GM23338 (cell line): Measurements from ENCODE around the gene NEURL1B. TPM values are rescaled to one million over a fixed set of nuclear protein-coding genes. Genes with fewer than 3 reads are reported as not detected.

Experiments used
- ATAC-seq: fragments of 200-7000 bp; cut with Tn5 transposase; 3 replicates; pipeline ENCODE4 v1.9.1; 2020
- DNase-seq: peaks from one replicate; pipeline ENCODE4 v3.0.0-alpha.2; 2015; ENCODE audit warnings: low spot score
- H2AFZ ChIP-seq: fragments of 200-600 bp; sonication (generic); 2 replicates; pipeline ENCODE4 v1.8.0; 2016; ENCODE audit warnings: antibody characterized with exemption, mild to moderate bottlenecking, moderate library complexity
- H3F3A ChIP-seq: fragments of 200-600 bp; sonication (generic); replicated peaks from 2 replicates; pipeline ENCODE4 v1.8.0; 2017; ENCODE audit warnings: antibody characterized with exemption, mixed run types, low read depth
- H3K27ac ChIP-seq: fragments of 200-600 bp; sonication (generic); 2 replicates; pipeline ENCODE4 v1.6.1; 2016; ENCODE audit warnings: low read depth
- H3K27me3 ChIP-seq: fragments of 200-600 bp; sonication (generic); 2 replicates; pipeline ENCODE4 v1.8.0; 2016; ENCODE audit warnings: mild to moderate bottlenecking, mixed run types, moderate library complexity; ENCODE audit not compliant: insufficient read depth
- H3K36me3 ChIP-seq: fragments of 200-600 bp; sonication (generic); 2 replicates; pipeline ENCODE4 v1.8.0; 2016; ENCODE audit warnings: mild to moderate bottlenecking; ENCODE audit not compliant: insufficient read depth
- H3K4me1 ChIP-seq: fragments of 200-600 bp; sonication (generic); 2 replicates; pipeline ENCODE4 v1.8.0; 2016; ENCODE audit warnings: mild to moderate bottlenecking, moderate library complexity; ENCODE audit not compliant: insufficient read depth
- H3K4me2 ChIP-seq: fragments of 200-600 bp; sonication (generic); 2 replicates; pipeline ENCODE4 v1.7.1; 2017; ENCODE audit warnings: mixed run types
- H3K4me3 ChIP-seq: fragments of 200-600 bp; sonication (generic); 2 replicates; pipeline ENCODE4 v1.6.1; 2016; ENCODE audit warnings: mixed run types
- H3K79me2 ChIP-seq: fragments of 200-600 bp; sonication (generic); replicated peaks from 2 replicates; pipeline ENCODE4 v1.8.0; 2017; ENCODE audit warnings: mild to moderate bottlenecking; ENCODE audit not compliant: insufficient read depth
- H3K9me2 ChIP-seq: fragments of 200-600 bp; sonication (generic); 2 replicates; pipeline ENCODE4 v1.8.0; 2017; ENCODE audit not compliant: insufficient read depth
- H4K20me1 ChIP-seq: fragments of 200-600 bp; sonication (generic); replicated peaks from 2 replicates; pipeline ENCODE4 v1.8.0; 2017; ENCODE audit warnings: mild to moderate bottlenecking; ENCODE audit not compliant: insufficient read depth
- H3K27ac Mint-ChIP-seq: 2 replicates; pipeline ENCODE4 v1.8.0; 2020; ENCODE audit warnings: inconsistent platforms, mild to moderate bottlenecking, moderate library complexity, mixed read lengths
- H3K27me3 Mint-ChIP-seq: 3 replicates; pipeline ENCODE4 v1.8.0; 2022; ENCODE audit warnings: low read depth, mild to moderate bottlenecking, moderate library complexity, mixed read lengths, inconsistent platforms; ENCODE audit not compliant: insufficient read depth, poor library complexity
- H3K36me3 Mint-ChIP-seq: 3 replicates; pipeline ENCODE4 v1.8.0; 2021; ENCODE audit warnings: low read depth, mild to moderate bottlenecking, inconsistent platforms, moderate library complexity, mixed read lengths
- H3K4me1 Mint-ChIP-seq: 3 replicates; pipeline ENCODE4 v1.8.0; 2020; ENCODE audit warnings: mild to moderate bottlenecking, inconsistent platforms, mixed read lengths
- H3K4me3 Mint-ChIP-seq: 3 replicates; pipeline ENCODE4 v1.8.0; 2021; ENCODE audit warnings: moderate library complexity, mild to moderate bottlenecking, inconsistent platforms, mixed read lengths
- H3K9me3 Mint-ChIP-seq: 3 replicates; pipeline ENCODE4 v1.8.0; 2020; ENCODE audit warnings: moderate library complexity, mild to moderate bottlenecking, inconsistent platforms, mixed read lengths
- EZH2 ChIP-seq: fragments of 200-600 bp; sonication (generic); IDR thresholded peaks from one replicate; pipeline ENCODE4 v1.8.0; 2017; ENCODE audit warnings: antibody characterized with exemption, mild to moderate bottlenecking, low read depth; ENCODE audit not compliant: unreplicated experiment
- EZH2phosphoT487 ChIP-seq: fragments of 200-600 bp; sonication (generic); IDR thresholded peaks from one replicate; pipeline ENCODE4 v1.8.1; 2018; ENCODE audit warnings: antibody characterized with exemption; ENCODE audit not compliant: unreplicated experiment
- JUNB ChIP-seq: IDR thresholded peaks from one replicate; pipeline ENCODE4 v1.6.1; 2016; ENCODE audit warnings: antibody characterized with exemption; ENCODE audit not compliant: unreplicated experiment
- NANOG ChIP-seq: IDR thresholded peaks from 2 replicates; pipeline ENCODE4 v1.6.1; 2016; ENCODE audit warnings: antibody characterized with exemption, borderline replicate concordance
- POLR2AphosphoS5 ChIP-seq: IDR thresholded peaks from 2 replicates; pipeline ENCODE4 v1.6.1; 2016; ENCODE audit warnings: antibody characterized with exemption, low read depth
- ZNF331 ChIP-seq: fragments of 250-450 bp; sonication (Bioruptor Pico); IDR thresholded peaks from 2 replicates; pipeline ENCODE4 v1.5.0; 2020; ENCODE audit warnings: low read depth, mild to moderate bottlenecking, moderate library complexity
- polyA plus RNA-seq: library from polyadenylated mRNA; unstranded; fragments of >200 nt; fragmentation: Nextera tagmentation; extraction: Ambion mirVana; gene quantifications from 2 replicates; pipeline ENCODE4 v1.2.1, GENCODE V29; 2016
- total RNA-seq: library from RNA; depleted of rRNA; stranded (reverse); fragments of >200 nt; shearing (Covaris generic); gene quantifications from 2 replicates; pipeline ENCODE4 v1.2.3, GENCODE V29; 2014
- TF ChIP-seq, protein P1 (sequence below), 2 experiments: fragments of 200-600 bp in 1 of 2; sonication (generic) in 1 of 2; conservative IDR thresholded peaks; 2 replicates each; pipeline versions ENCODE4 v1.5.1 to v1.6.1; 2016 to 2017; ENCODE audit warnings: antibody characterized with exemption in 2 of 2, low read depth in 2 of 2, mild to moderate bottlenecking in 2 of 2, moderate library complexity in 1 of 2
- TF ChIP-seq, protein P2 (sequence below): IDR thresholded peaks from 2 replicates; pipeline ENCODE4 v1.6.1; 2016; ENCODE audit warnings: antibody characterized with exemption
- TF ChIP-seq, protein P3 (sequence below): fragments of 250-450 bp; sonication (Bioruptor Pico); IDR thresholded peaks from 2 replicates; pipeline ENCODE4 v1.5.0; 2020; ENCODE audit warnings: mild to moderate bottlenecking, moderate library complexity

Gene NEURL1B
- total and polyA plus RNA-seq, 2 experiments from 2014 or later = 1.9 to 13.3 TPM

DNA sequence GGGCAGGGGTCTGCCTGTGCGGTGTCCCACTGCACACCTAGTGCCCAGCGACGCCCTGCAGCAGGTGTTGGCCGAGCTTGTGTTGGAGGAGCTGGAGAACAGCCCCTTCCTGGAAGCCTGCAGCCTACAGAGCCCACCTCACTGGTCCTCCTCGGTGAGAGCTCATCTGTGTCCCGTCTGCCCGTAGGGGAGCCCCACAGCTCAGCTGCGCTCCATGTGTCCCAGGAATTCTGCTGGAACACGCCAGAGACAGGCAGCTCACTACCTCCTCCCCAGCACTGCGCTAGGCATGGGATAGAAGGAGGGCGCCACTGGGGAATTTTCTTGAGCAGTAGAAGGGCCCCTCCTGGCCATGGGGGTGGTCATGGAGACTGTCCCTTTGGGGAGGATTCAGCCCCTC, 85.9 kb downstream of the NEURL1B start:
- Mint-ChIP-seq H3K27ac (no peak overlapping the region), H3K4me1 (no peaks in the 10 kb centered on the region)
- no peak for DNase-seq

More for the DNA sequence above, 85.9 kb downstream of the NEURL1B start:
- Mint-ChIP-seq H3K27me3 (peaks cover 3% of the 10 kb centered on the region), H3K36me3 (no peaks in the 10 kb centered on the region), H3K9me3 (no peaks in the 10 kb centered on the region; the same call in 2 of the 3 replicates), H3K4me3 (no peak overlapping the region)
- no peak overlapping the region for H3K27ac ChIP-seq
- no peaks in the 10 kb centered on the region for H3K4me1 ChIP-seq
- H3K4me2 ChIP-seq = no peak overlapping the region
- no peak overlapping the region for H3K4me3 ChIP-seq
- H3K79me2 ChIP-seq = no peaks in the 10 kb centered on the region
- H3F3A ChIP-seq = no peaks in the 10 kb centered on the region
- H2AFZ ChIP-seq = no peak overlapping the region
- H4K20me1 ChIP-seq = no peaks in the 10 kb centered on the region
- H3K36me3 ChIP-seq = no peaks in the 10 kb centered on the region
- H3K9me2 ChIP-seq = no peaks in the 10 kb centered on the region
- no peaks in the 10 kb centered on the region for H3K27me3 ChIP-seq
- ATAC-seq = no peak
- TF ChIP-seq, protein P1, sequence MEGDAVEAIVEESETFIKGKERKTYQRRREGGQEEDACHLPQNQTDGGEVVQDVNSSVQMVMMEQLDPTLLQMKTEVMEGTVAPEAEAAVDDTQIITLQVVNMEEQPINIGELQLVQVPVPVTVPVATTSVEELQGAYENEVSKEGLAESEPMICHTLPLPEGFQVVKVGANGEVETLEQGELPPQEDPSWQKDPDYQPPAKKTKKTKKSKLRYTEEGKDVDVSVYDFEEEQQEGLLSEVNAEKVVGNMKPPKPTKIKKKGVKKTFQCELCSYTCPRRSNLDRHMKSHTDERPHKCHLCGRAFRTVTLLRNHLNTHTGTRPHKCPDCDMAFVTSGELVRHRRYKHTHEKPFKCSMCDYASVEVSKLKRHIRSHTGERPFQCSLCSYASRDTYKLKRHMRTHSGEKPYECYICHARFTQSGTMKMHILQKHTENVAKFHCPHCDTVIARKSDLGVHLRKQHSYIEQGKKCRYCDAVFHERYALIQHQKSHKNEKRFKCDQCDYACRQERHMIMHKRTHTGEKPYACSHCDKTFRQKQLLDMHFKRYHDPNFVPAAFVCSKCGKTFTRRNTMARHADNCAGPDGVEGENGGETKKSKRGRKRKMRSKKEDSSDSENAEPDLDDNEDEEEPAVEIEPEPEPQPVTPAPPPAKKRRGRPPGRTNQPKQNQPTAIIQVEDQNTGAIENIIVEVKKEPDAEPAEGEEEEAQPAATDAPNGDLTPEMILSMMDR (conservative IDR thresholded peaks at IDR 0.05; ENCODE audit: low read depth in 2 of 2) = no peak
- TF ChIP-seq JUNB = no peak
- no peak for TF ChIP-seq EZH2phosphoT487
- no peak for TF ChIP-seq ZNF331 (CRISPR knock-in tag)
- no peak for TF ChIP-seq EZH2
- no peak for TF ChIP-seq POLR2AphosphoS5
- TF ChIP-seq, protein P2, sequence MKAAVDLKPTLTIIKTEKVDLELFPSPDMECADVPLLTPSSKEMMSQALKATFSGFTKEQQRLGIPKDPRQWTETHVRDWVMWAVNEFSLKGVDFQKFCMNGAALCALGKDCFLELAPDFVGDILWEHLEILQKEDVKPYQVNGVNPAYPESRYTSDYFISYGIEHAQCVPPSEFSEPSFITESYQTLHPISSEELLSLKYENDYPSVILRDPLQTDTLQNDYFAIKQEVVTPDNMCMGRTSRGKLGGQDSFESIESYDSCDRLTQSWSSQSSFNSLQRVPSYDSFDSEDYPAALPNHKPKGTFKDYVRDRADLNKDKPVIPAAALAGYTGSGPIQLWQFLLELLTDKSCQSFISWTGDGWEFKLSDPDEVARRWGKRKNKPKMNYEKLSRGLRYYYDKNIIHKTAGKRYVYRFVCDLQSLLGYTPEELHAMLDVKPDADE = no peak
- no peak for TF ChIP-seq NANOG
- TF ChIP-seq, protein P3, sequence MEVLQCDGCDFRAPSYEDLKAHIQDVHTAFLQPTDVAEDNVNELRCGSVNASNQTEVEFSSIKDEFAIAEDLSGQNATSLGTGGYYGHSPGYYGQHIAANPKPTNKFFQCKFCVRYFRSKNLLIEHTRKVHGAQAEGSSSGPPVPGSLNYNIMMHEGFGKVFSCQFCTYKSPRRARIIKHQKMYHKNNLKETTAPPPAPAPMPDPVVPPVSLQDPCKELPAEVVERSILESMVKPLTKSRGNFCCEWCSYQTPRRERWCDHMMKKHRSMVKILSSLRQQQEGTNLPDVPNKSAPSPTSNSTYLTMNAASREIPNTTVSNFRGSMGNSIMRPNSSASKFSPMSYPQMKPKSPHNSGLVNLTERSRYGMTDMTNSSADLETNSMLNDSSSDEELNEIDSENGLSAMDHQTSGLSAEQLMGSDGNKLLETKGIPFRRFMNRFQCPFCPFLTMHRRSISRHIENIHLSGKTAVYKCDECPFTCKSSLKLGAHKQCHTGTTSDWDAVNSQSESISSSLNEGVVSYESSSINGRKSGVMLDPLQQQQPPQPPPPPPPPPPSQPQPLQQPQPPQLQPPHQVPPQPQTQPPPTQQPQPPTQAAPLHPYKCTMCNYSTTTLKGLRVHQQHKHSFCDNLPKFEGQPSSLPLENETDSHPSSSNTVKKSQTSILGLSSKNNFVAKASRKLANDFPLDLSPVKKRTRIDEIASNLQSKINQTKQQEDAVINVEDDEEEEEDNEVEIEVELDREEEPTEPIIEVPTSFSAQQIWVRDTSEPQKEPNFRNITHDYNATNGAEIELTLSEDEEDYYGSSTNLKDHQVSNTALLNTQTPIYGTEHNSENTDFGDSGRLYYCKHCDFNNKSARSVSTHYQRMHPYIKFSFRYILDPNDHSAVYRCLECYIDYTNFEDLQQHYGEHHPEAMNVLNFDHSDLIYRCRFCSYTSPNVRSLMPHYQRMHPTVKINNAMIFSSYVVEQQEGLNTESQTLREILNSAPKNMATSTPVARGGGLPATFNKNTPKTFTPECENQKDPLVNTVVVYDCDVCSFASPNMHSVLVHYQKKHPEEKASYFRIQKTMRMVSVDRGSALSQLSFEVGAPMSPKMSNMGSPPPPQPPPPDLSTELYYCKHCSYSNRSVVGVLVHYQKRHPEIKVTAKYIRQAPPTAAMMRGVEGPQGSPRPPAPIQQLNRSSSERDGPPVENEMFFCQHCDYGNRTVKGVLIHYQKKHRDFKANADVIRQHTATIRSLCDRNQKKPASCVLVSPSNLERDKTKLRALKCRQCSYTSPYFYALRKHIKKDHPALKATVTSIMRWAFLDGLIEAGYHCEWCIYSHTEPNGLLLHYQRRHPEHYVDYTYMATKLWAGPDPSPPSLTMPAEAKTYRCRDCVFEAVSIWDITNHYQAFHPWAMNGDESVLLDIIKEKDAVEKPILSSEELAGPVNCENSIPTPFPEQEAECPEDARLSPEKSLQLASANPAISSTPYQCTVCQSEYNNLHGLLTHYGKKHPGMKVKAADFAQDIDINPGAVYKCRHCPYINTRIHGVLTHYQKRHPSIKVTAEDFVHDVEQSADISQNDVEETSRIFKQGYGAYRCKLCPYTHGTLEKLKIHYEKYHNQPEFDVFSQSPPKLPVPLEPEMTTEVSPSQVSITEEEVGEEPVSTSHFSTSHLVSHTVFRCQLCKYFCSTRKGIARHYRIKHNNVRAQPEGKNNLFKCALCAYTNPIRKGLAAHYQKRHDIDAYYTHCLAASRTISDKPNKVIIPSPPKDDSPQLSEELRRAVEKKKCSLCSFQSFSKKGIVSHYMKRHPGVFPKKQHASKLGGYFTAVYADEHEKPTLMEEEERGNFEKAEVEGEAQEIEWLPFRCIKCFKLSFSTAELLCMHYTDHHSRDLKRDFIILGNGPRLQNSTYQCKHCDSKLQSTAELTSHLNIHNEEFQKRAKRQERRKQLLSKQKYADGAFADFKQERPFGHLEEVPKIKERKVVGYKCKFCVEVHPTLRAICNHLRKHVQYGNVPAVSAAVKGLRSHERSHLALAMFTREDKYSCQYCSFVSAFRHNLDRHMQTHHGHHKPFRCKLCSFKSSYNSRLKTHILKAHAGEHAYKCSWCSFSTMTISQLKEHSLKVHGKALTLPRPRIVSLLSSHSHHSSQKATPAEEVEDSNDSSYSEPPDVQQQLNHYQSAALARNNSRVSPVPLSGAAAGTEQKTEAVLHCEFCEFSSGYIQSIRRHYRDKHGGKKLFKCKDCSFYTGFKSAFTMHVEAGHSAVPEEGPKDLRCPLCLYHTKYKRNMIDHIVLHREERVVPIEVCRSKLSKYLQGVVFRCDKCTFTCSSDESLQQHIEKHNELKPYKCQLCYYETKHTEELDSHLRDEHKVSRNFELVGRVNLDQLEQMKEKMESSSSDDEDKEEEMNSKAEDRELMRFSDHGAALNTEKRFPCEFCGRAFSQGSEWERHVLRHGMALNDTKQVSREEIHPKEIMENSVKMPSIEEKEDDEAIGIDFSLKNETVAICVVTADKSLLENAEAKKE (CRISPR knock-in tag) = no peak
